ENCODE measurements around the gene MAD1L1.

Gene MAD1L1

DNA sequence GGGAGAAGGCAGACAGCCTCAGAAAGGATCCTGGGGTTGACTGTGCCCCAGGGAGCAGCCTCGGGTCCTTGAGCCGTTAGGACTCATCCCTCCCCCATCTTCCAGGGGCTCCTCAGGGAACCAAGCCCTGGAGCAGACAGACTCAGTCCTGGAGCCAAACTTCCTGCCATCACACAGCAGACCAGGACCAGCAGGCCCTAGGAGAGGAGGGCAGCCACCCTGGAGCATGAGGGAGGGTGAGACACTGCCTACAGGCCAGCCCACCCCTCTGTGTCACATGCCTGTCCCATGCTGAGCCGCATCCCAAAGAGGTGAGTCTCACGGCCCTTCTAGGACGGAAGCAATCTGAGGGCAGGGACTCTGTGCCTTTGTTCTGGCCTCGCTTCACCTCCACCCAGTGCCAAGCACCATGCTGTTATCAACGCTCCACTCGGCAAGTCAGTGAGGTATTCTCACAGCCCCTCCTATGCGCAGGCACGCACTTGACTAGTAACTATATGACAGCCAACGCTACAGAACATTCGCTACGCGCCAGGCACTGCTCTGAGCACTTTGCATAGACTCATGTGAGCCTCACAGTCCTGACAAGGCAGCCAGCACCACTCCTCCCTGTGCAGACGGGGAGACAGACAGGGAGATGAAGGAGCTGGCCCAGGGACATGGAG, 19.1 kb downstream of the MAD1L1 start:
- TF ChIP-seq, protein P1, sequence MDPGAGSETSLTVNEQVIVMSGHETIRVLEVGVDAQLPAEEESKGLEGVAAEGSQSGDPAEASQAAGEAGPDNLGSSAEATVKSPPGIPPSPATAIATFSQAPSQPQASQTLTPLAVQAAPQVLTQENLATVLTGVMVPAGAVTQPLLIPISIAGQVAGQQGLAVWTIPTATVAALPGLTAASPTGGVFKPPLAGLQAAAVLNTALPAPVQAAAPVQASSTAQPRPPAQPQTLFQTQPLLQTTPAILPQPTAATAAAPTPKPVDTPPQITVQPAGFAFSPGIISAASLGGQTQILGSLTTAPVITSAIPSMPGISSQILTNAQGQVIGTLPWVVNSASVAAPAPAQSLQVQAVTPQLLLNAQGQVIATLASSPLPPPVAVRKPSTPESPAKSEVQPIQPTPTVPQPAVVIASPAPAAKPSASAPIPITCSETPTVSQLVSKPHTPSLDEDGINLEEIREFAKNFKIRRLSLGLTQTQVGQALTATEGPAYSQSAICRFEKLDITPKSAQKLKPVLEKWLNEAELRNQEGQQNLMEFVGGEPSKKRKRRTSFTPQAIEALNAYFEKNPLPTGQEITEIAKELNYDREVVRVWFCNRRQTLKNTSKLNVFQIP (CRISPR knock-in tag; IDR thresholded peaks at IDR 0.05; ENCODE audit: borderline replicate concordance, low read depth): no peak

DNA sequence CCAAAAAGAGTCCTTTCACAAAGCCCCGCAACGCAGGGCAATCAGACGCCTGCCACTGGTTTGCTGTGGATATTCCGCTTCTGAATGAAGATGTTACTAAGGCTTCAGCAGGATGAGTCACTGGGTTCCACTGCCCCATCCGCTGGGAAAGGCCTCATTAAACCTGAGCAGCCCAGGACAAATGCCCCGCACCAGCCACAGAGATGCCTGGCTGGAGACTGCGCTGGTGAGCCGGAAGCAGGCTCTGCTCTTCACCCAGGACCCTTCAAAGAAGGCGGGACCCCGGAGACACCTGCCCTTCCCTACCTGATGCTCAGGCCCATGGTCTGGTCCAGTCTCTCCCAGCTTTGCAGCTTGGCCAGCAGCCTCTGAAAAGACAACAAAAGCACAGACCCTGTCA, 19.8 kb downstream of the MAD1L1 start:
- no peak for ATAC-seq
- no peak for TF ChIP-seq CSDC2 (CRISPR knock-in tag; IDR thresholded peaks at IDR 0.05)
- TF ChIP-seq GLIS3 (CRISPR knock-in tag; IDR thresholded peaks at IDR 0.05): no peak
- no peak for TF ChIP-seq BACH2 (CRISPR knock-in tag; IDR thresholded peaks at IDR 0.05; ENCODE audit: borderline replicate concordance)
- TF ChIP-seq RARB (CRISPR knock-in tag; IDR thresholded peaks at IDR 0.05): no peak
- TF ChIP-seq ZNF8 (CRISPR knock-in tag; IDR thresholded peaks at IDR 0.05): no peak
- TF ChIP-seq, protein P2, sequence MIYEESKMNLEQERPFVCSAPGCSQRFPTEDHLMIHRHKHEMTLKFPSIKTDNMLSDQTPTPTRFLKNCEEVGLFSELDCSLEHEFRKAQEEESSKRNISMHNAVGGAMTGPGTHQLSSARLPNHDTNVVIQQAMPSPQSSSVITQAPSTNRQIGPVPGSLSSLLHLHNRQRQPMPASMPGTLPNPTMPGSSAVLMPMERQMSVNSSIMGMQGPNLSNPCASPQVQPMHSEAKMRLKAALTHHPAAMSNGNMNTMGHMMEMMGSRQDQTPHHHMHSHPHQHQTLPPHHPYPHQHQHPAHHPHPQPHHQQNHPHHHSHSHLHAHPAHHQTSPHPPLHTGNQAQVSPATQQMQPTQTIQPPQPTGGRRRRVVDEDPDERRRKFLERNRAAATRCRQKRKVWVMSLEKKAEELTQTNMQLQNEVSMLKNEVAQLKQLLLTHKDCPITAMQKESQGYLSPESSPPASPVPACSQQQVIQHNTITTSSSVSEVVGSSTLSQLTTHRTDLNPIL (CRISPR knock-in tag; IDR thresholded peaks at IDR 0.05; ENCODE audit: low read depth): no peak
- no peak for TF ChIP-seq OSR1 (CRISPR knock-in tag; IDR thresholded peaks at IDR 0.05)
- TF ChIP-seq, protein P3, sequence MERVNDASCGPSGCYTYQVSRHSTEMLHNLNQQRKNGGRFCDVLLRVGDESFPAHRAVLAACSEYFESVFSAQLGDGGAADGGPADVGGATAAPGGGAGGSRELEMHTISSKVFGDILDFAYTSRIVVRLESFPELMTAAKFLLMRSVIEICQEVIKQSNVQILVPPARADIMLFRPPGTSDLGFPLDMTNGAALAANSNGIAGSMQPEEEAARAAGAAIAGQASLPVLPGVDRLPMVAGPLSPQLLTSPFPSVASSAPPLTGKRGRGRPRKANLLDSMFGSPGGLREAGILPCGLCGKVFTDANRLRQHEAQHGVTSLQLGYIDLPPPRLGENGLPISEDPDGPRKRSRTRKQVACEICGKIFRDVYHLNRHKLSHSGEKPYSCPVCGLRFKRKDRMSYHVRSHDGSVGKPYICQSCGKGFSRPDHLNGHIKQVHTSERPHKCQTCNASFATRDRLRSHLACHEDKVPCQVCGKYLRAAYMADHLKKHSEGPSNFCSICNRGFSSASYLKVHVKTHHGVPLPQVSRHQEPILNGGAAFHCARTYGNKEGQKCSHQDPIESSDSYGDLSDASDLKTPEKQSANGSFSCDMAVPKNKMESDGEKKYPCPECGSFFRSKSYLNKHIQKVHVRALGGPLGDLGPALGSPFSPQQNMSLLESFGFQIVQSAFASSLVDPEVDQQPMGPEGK (CRISPR knock-in tag; IDR thresholded peaks at IDR 0.05; ENCODE audit: borderline replicate concordance): no peak
- TF ChIP-seq TOX (CRISPR knock-in tag; IDR thresholded peaks at IDR 0.05; ENCODE audit: borderline replicate concordance): no peak
- TF ChIP-seq, protein P1 (CRISPR knock-in tag; IDR thresholded peaks at IDR 0.05; ENCODE audit: borderline replicate concordance, low read depth): no peak
- no peak for TF ChIP-seq PPARA (CRISPR knock-in tag; IDR thresholded peaks at IDR 0.05; ENCODE audit: borderline replicate concordance)
- TF ChIP-seq ESRRG (CRISPR knock-in tag; IDR thresholded peaks at IDR 0.05): no peak

More for the DNA sequence above, 19.1 kb downstream of the MAD1L1 start:
- no peak for ATAC-seq

DNA sequence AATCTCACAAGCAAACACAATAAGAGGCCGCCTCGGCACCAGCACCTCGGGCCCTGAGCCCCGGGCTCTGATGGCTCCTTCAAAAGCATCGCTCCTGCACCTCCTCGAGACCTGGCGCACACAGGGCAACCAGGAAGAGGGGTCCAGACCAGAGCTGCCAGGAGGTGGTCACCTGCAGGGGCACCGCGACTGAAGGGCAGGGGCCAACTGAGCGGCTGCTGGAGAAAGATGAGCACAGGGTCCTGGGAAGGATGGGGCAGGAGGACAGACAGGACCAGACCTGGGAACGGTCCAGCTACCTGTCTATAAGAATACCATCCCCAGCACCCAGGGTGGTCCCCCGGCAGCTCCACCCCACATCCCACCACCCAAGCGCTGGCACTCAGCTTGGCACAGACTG, 20.8 kb downstream of the MAD1L1 start:
- no peak for TF ChIP-seq ARNTL (CRISPR knock-in tag; IDR thresholded peaks at IDR 0.05; ENCODE audit: borderline replicate concordance, low read depth)
- no peak for TF ChIP-seq ZC3H10 (CRISPR knock-in tag; IDR thresholded peaks at IDR 0.05)
- TF ChIP-seq ZNF565 (CRISPR knock-in tag; conservative IDR thresholded peaks at IDR 0.05; ENCODE audit: low read depth): no peak
- TF ChIP-seq BACH2 (CRISPR knock-in tag; IDR thresholded peaks at IDR 0.05; ENCODE audit: borderline replicate concordance): no peak
- TF ChIP-seq, protein P4, sequence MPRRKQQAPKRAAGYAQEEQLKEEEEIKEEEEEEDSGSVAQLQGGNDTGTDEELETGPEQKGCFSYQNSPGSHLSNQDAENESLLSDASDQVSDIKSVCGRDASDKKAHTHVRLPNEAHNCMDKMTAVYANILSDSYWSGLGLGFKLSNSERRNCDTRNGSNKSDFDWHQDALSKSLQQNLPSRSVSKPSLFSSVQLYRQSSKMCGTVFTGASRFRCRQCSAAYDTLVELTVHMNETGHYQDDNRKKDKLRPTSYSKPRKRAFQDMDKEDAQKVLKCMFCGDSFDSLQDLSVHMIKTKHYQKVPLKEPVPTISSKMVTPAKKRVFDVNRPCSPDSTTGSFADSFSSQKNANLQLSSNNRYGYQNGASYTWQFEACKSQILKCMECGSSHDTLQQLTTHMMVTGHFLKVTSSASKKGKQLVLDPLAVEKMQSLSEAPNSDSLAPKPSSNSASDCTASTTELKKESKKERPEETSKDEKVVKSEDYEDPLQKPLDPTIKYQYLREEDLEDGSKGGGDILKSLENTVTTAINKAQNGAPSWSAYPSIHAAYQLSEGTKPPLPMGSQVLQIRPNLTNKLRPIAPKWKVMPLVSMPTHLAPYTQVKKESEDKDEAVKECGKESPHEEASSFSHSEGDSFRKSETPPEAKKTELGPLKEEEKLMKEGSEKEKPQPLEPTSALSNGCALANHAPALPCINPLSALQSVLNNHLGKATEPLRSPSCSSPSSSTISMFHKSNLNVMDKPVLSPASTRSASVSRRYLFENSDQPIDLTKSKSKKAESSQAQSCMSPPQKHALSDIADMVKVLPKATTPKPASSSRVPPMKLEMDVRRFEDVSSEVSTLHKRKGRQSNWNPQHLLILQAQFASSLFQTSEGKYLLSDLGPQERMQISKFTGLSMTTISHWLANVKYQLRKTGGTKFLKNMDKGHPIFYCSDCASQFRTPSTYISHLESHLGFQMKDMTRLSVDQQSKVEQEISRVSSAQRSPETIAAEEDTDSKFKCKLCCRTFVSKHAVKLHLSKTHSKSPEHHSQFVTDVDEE (CRISPR knock-in tag; IDR thresholded peaks at IDR 0.05): no peak
- no peak for TF ChIP-seq GLIS3 (CRISPR knock-in tag; IDR thresholded peaks at IDR 0.05)
- TF ChIP-seq CSDC2 (CRISPR knock-in tag; IDR thresholded peaks at IDR 0.05): no peak
- TF ChIP-seq, protein P3 (CRISPR knock-in tag; IDR thresholded peaks at IDR 0.05; ENCODE audit: borderline replicate concordance): no peak
- TF ChIP-seq, protein P1 (CRISPR knock-in tag; IDR thresholded peaks at IDR 0.05; ENCODE audit: borderline replicate concordance, low read depth): no peak
- no peak for TF ChIP-seq PPARA (CRISPR knock-in tag; IDR thresholded peaks at IDR 0.05; ENCODE audit: borderline replicate concordance)
- ATAC-seq: no peak

Measured in SK-N-SH treated with all-trans-retinoic acid at 6 μM for 48 hours (cell line).